Measurements from ENCODE around the gene BORCS5. TPM values are rescaled to one million over a fixed set of nuclear protein-coding genes. Genes with fewer than 3 reads are reported as not detected.

Gene BORCS5
- total RNA-seq, 4 donors from 2014 or later: 10.3 to 23.7 (median 19.6) TPM

- DNase-seq: no peak
- TF ChIP-seq CTCF (IDR thresholded peaks at IDR 0.05): no peak
- no peak for TF ChIP-seq POLR2A (IDR thresholded peaks at IDR 0.05)
- WGBS, 2 donors: 91 to 95% methylated on average over 4 of the region's 4 CpGs
- intact Hi-C loops (cut with DNase I): no loop called here
- Histone ChIP-seq H3K27ac (no peak overlapping the region), H3K36me3 (no peaks in the 10 kb centered on the region), H3K4me3 (replicated peaks in 1 of 3) (no peak overlapping the region), H3K4me1 (no peaks in the 10 kb centered on the region), H3K9me3 (no peaks in the 10 kb centered on the region), H3K27me3 (no peaks in the 10 kb centered on the region)
Measured at GRCh38 chr12:12372946-12373722, 16.3 kb downstream of the BORCS5 start.

GRCh38 chr12:12376646-12377448, 20.0 kb downstream of the BORCS5 start:
- DNase-seq: peak; percentile 19 to 21
- TF ChIP-seq POLR2A (IDR thresholded peaks at IDR 0.05): no peak
- peak; percentile 39 to 94 (median 68) for TF ChIP-seq CTCF (IDR thresholded peaks at IDR 0.05)
- no peaks in the 10 kb centered on the region for H3K27me3 ChIP-seq
- peaks cover 0 to 6% of the 10 kb centered on the region in 2 donors for H3K4me1 ChIP-seq
- WGBS, 2 donors: 76 to 78% methylated on average over 12 of the region's 12 CpGs
- no peaks in the 10 kb centered on the region for H3K36me3 ChIP-seq
- H3K4me3 ChIP-seq (replicated peaks in 1 of 3): no peak overlapping the region
- intact Hi-C loops (cut with DNase I): loop anchor here (5.0 kb wide), 3 partner anchors 185 to 330 kb away; partner anchors contain the start of gene DUSP16
- no peaks in the 10 kb centered on the region for H3K9me3 ChIP-seq
- H3K27ac ChIP-seq: no peak overlapping the region

GRCh38 chr12:12378616-12379015, 21.7 kb downstream of the BORCS5 start:
- 84 to 93% methylated on average over 2 of the region's 2 CpGs for WGBS, 2 donors
- intact Hi-C loops (cut with DNase I): loop anchor here (5.0 kb wide), 3 partner anchors 184 to 329 kb away; partner anchors contain the start of gene DUSP16
- H3K4me3 ChIP-seq (replicated peaks in 1 of 3): no peak overlapping the region
- peaks cover 0 to 6% of the 10 kb centered on the region in 2 donors for H3K4me1 ChIP-seq
- H3K27me3 ChIP-seq: no peaks in the 10 kb centered on the region
- TF ChIP-seq POLR2A (IDR thresholded peaks at IDR 0.05): no peak
- TF ChIP-seq CTCF (IDR thresholded peaks at IDR 0.05): no peak
- no peaks in the 10 kb centered on the region for H3K9me3 ChIP-seq
- H3K36me3 ChIP-seq: no peaks in the 10 kb centered on the region
- H3K27ac ChIP-seq: no peak overlapping the region
- DNase-seq: no peak

- intact Hi-C loops (cut with DNase I): loop anchor here (5.0 kb wide), 3 partner anchors 182 to 327 kb away; partner anchors contain the start of gene DUSP16
- H3K36me3 ChIP-seq: no peaks in the 10 kb centered on the region
- H3K4me3 ChIP-seq (replicated peaks in 1 of 3): no peak overlapping the region
- DNase-seq: no peak
- H3K27me3 ChIP-seq: no peaks in the 10 kb centered on the region
- no peak for TF ChIP-seq POLR2A (IDR thresholded peaks at IDR 0.05)
- no peak for TF ChIP-seq CTCF (IDR thresholded peaks at IDR 0.05)
- WGBS, 2 donors: 55 to 63% methylated on average over 4 of the region's 4 CpGs
- H3K27ac ChIP-seq: peak overlapping the region in 2 of 3 donors; percentile 44 to 60
- no peaks in the 10 kb centered on the region for H3K9me3 ChIP-seq
- peaks cover 0 to 6% of the 10 kb centered on the region in 2 donors for H3K4me1 ChIP-seq
Measured at GRCh38 chr12:12379831-12380730, 23.2 kb downstream of the BORCS5 start.

Measured in thyroid gland (tissue), 4 donors.